Type B pancreatic cell (in vitro differentiated cells): ENCODE measurements around the gene TBC1D14. TPM values are rescaled to one million over a fixed set of nuclear protein-coding genes. Genes with fewer than 3 reads are reported as not detected.
A peak's percentile ranks its signal among the peaks of the same experiment; 100 is the strongest.
"Not testable (repeated sequence)": the region's sequence is repeated elsewhere in the genome, so short reads cannot be mapped to it uniquely, and the experiment has no call there.

ENCODE experiments used
- DNase-seq: peaks from one replicate; pipeline ENCODE4 v3.0.0; 2021; ENCODE audit warnings: mixed read lengths; ENCODE audit not compliant: unreplicated experiment; ENCODE audit errors: extremely low spot score
- H3K27ac Mint-ChIP-seq: 2 replicates; pipeline ENCODE4 v1.8.0; 2021; ENCODE audit warnings: mild to moderate bottlenecking, mixed read lengths
- H3K27me3 Mint-ChIP-seq: 2 replicates; pipeline ENCODE4 v1.8.0; 2021; ENCODE audit warnings: mixed read lengths
- H3K36me3 Mint-ChIP-seq: 2 replicates; pipeline ENCODE4 v1.8.0; 2021; ENCODE audit warnings: mixed read lengths
- H3K4me1 Mint-ChIP-seq: one replicate; pipeline ENCODE4 v1.8.0; 2021; ENCODE audit warnings: mixed read lengths; ENCODE audit not compliant: unreplicated experiment
- H3K4me3 Mint-ChIP-seq: 2 replicates; pipeline ENCODE4 v1.8.0; 2021; ENCODE audit warnings: mild to moderate bottlenecking, mixed read lengths
- H3K9me3 Mint-ChIP-seq: 2 replicates; pipeline ENCODE4 v1.8.0; 2021; ENCODE audit warnings: mixed read lengths
- CTCF ChIP-seq: fragments of 200-600 bp; sonication (generic); conservative IDR thresholded peaks from 2 replicates; pipeline ENCODE4 v1.5.0; 2021; ENCODE audit warnings: antibody characterized with exemption, mild to moderate bottlenecking
- total RNA-seq: library from RNA; stranded (reverse); gene quantifications from 2 replicates; pipeline ENCODE4 v1.2.1, GENCODE V29; 2021; ENCODE audit warnings: low replicate concordance

The TBC1D14 gene
- total RNA-seq, 1 donor from 2014 or later, result 55.9 TPM

GRCh38 chr4:6908432-6909112 is 1.1 kb upstream of the TBC1D14 start:
- no peak for DNase-seq
- Mint-ChIP-seq H3K9me3 (no peaks in the 10 kb centered on the region), H3K36me3 (no peaks in the 10 kb centered on the region), H3K27me3 (peaks cover 12% of the 10 kb centered on the region), H3K4me1 (peaks cover 27% of the 10 kb centered on the region), H3K4me3 (peak overlapping the region; percentile 97), H3K27ac (peak overlapping the region; percentile 95)
- no peak for TF ChIP-seq CTCF

GRCh38 chr4:6909970-6910339 is 329 bp downstream of the TBC1D14 start:
- peak overlapping the region; percentile 96 for H3K4me3 Mint-ChIP-seq
- peak overlapping the region; percentile 90 for H3K27ac Mint-ChIP-seq
- peaks cover 12% of the 10 kb centered on the region for H3K27me3 Mint-ChIP-seq
- H3K4me1 Mint-ChIP-seq, result peaks cover 27% of the 10 kb centered on the region
- no peaks in the 10 kb centered on the region for H3K36me3 Mint-ChIP-seq
- TF ChIP-seq CTCF, result no peak
- no peaks in the 10 kb centered on the region for H3K9me3 Mint-ChIP-seq
- no peak for DNase-seq

GRCh38 chr4:6910340-6910959 is 824 bp downstream of the TBC1D14 start:
- Mint-ChIP-seq H3K4me1 (peaks cover 27% of the 10 kb centered on the region), H3K27ac (peak overlapping the region; percentile 90), H3K27me3 (peaks cover 12% of the 10 kb centered on the region), H3K4me3 (peak overlapping the region; percentile 96), H3K9me3 (no peaks in the 10 kb centered on the region), H3K36me3 (no peaks in the 10 kb centered on the region)
- no peak for DNase-seq
- TF ChIP-seq CTCF, result peak; percentile 62

GRCh38 chr4:6910960-6911874 is 1.6 kb downstream of the TBC1D14 start:
- Mint-ChIP-seq H3K36me3 (no peaks in the 10 kb centered on the region), H3K4me3 (peak overlapping the region; percentile 96), H3K4me1 (peaks cover 29% of the 10 kb centered on the region), H3K27me3 (peaks cover 9% of the 10 kb centered on the region), H3K9me3 (no peaks in the 10 kb centered on the region), H3K27ac (peak overlapping the region; percentile 90)
- no peak for TF ChIP-seq CTCF
- DNase-seq, result no peak

- not testable (repeated sequence) for H3K9me3 Mint-ChIP-seq, H3K36me3 Mint-ChIP-seq, H3K27me3 Mint-ChIP-seq, H3K4me3 Mint-ChIP-seq, DNase-seq
- peaks cover 36% of the 10 kb centered on the region for H3K4me1 Mint-ChIP-seq
- H3K27ac Mint-ChIP-seq, result peak overlapping the region; percentile 33
- TF ChIP-seq CTCF, result peak; percentile 51
These were observed 2.3 kb downstream of the TBC1D14 start for GRCh38 chr4:6911917-6912316.
